ENCODE results near the gene PCDHA1. TPM values are rescaled to one million over a fixed set of nuclear protein-coding genes. Genes with fewer than 3 reads are reported as not detected.

PCDHA1 gene
- polyA plus RNA-seq, 1 of the 3 experiments (the other 2 are of a cell fraction), result 0.16 TPM

DNA sequence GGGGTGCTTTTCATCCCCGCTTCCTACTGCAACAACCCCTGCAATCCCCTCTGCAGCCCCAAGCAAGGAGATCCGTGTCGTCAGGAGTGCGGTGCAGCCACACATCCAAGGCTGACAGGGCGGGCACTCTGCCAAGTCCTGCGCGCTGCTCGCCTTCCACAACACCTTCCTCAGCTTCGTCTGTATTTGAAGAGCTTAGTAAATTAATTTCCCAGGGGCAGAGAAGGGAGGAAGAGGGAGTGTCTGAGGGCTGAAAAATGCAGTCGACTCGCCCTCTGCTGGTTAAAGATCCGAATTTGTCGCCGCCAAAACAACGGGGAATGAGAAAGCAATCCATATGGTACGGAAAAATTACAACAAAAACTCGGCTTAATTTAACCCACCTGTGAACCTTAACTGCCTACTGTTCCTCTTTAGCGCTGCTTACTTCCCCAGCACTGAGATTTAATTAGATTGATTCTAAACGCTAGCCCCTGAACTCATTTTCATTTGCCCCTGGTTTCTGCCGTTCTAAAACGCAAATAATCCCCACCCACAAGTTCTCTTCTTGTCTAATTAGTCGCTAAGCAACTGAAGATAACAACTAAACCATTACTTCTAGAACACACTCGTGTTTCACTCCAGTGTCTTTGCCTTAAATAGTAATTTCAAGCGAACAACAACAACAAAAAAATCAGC, 254.3 kb downstream of the PCDHA1 start:
- H3K36me3 ChIP-seq (replicated peaks in 1 of 2; ENCODE audit: control insufficient read depth in 1 of 2, insufficient read depth in 2 of 2, low read length in 1 of 2), result no peaks in the 10 kb centered on the region
- no peaks in the 10 kb centered on the region for H4K20me1 ChIP-seq (ENCODE audit: insufficient read depth)
- peak; percentile 91 for TF ChIP-seq SMC3 (IDR thresholded peaks at IDR 0.05; ENCODE audit: low read depth, low read length)
- TF ChIP-seq EP300 (IDR thresholded peaks at IDR 0.05; ENCODE audit: borderline replicate concordance in 1 of 2, low read depth in 1 of 2, low read length in 1 of 2), result peak in 1 of 2 experiments; percentile 21; a peak in 1 of 4 replicates
- TF ChIP-seq EZH2phosphoT487 (IDR thresholded peaks at IDR 0.05; ENCODE audit: borderline replicate concordance, low read depth), result no peak
- no peak; the same call in 1 of the 2 replicates for TF ChIP-seq REST (IDR thresholded peaks at IDR 0.05; ENCODE audit: low read depth, low read length)
- no peak for TF ChIP-seq RXRA (IDR thresholded peaks at IDR 0.05; ENCODE audit: borderline replicate concordance, low read depth)
- no peak for TF ChIP-seq TAF1 (IDR thresholded peaks at IDR 0.05; ENCODE audit: borderline replicate concordance, low read depth, low read length)
- peak; percentile 54 for TF ChIP-seq CHD2 (IDR thresholded peaks at IDR 0.05; ENCODE audit: low read length, partially characterized antibody)
- TF ChIP-seq MEF2A (IDR thresholded peaks at IDR 0.05; ENCODE audit: borderline replicate concordance, low read depth), result no peak
- no peak for TF ChIP-seq PBX3 (IDR thresholded peaks at IDR 0.05)
- TF ChIP-seq FOXJ3 (CRISPR knock-in tag; IDR thresholded peaks at IDR 0.05), result peak; percentile 14; the same call in 1 of the 2 replicates
- TF ChIP-seq CTCF (IDR thresholded peaks at IDR 0.05), result peak; percentile 69
- TF ChIP-seq, protein P1, sequence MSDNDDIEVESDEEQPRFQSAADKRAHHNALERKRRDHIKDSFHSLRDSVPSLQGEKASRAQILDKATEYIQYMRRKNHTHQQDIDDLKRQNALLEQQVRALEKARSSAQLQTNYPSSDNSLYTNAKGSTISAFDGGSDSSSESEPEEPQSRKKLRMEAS (IDR thresholded peaks at IDR 0.05; ENCODE audit: low read depth), result no peak
- TF ChIP-seq RAD21 (IDR thresholded peaks at IDR 0.05; ENCODE audit: low read length), result peak; percentile 90
- TF ChIP-seq RCOR1 (IDR thresholded peaks at IDR 0.05; ENCODE audit: low read length), result peak; percentile 4; the same call in 1 of the 2 replicates
- peak overlapping the region; percentile 42; the same call in 1 of the 2 replicates for H3K9ac ChIP-seq
- DNase-seq, result peak; percentile 68
- peak overlapping the region; percentile 25 to 90; a peak in 3 of 4 replicates for H3K27ac ChIP-seq (ENCODE audit: low read depth in 2 of 2, low read length in 1 of 2)
- no peaks in the 10 kb centered on the region for H3K9me3 ChIP-seq
- no peaks in the 10 kb centered on the region for H3K27me3 ChIP-seq (ENCODE audit: insufficient read depth)
- 3% methylated on average over 24 of the region's 24 CpGs for WGBS (ENCODE audit: low lambda C conversion rate)
- ChIA-PET POLR2A (interaction anchor here (0.7 to 2.3 kb wide), 8 partner anchors 19 to 199 kb away, joined by 3 to 54 read pairs (median 14); partner anchors contain the start of genes PCDHA12, PCDHAC1 and PCDHAC2), CTCF (interaction anchor here (0.5 to 9.0 kb wide), 69 partner anchors 8 to 492 kb away, joined by 3 to 194 read pairs (median 8); partner anchors contain the start of genes EIF4EBP3, PCDHA1, PCDHA10 and PCDHA11)
- H3K4me1 ChIP-seq (ENCODE audit: control insufficient read depth in 1 of 2, insufficient read depth in 2 of 2, low read depth in 1 of 2, low read length in 1 of 2), result peaks cover 0 to 7% of the 10 kb centered on the region in 2 experiments; a peak in 2 of 4 replicates
- peak overlapping the region; percentile 87 for H3K4me2 ChIP-seq
- H2AFZ ChIP-seq (ENCODE audit: low read depth), result peak overlapping the region; percentile 75
- H3K79me2 ChIP-seq (ENCODE audit: insufficient read depth), result no peaks in the 10 kb centered on the region
- H3K9me2 ChIP-seq, result no peaks in the 10 kb centered on the region
- H3F3A ChIP-seq (replicated peaks; ENCODE audit: insufficient read depth), result no peaks in the 10 kb centered on the region
- peak overlapping the region; percentile 60 to 66 for H3K4me3 ChIP-seq (ENCODE audit: low read depth in 2 of 2, low read length in 1 of 2)
